ENCODE results near the gene PLAA.

The PLAA gene

GRCh38 chr9:26946753-26947727 is at the start of gene PLAA:
Gene PLAA (minus strand): TSS chr9:26947242. CDS start chr9:26947045, 197 bp downstream.
- peak; percentile 65 for DNase-seq

GRCh38 chr9:26995810-26996209 is 48.8 kb upstream of the PLAA start:
- no peak for DNase-seq

GRCh38 chr9:26983340-26983739 is 36.3 kb upstream of the PLAA start:
- DNase-seq: no peak

- DNase-seq: no peak
Observed at GRCh38 chr9:26975728-26976707, 29.0 kb upstream of the PLAA start.

GRCh38 chr9:26974927-26975326 is 27.9 kb upstream of the PLAA start:
- no peak for DNase-seq

- DNase-seq: no peak
Observed at GRCh38 chr9:26973989-26974388, 26.9 kb upstream of the PLAA start.

- no peak for DNase-seq
Observed at GRCh38 chr9:26971721-26972120, 24.7 kb upstream of the PLAA start.

- no peak for DNase-seq
Observed at GRCh38 chr9:26956860-26957233, 9.8 kb upstream of the PLAA start.

- peak; percentile 31 for DNase-seq
Observed at GRCh38 chr9:26955921-26956859, 9.1 kb upstream of the PLAA start, which contains the start of gene IFT74. Gene IFT74 (plus strand): TSS chr9:26956412. CDS start chr9:26961968, 5,556 bp downstream.

GRCh38 chr9:26955222-26955903 is 8.3 kb upstream of the PLAA start:
- no peak for DNase-seq

- no peak for DNase-seq
Observed at GRCh38 chr9:26954050-26954508, 7.0 kb upstream of the PLAA start.

- DNase-seq: no peak
Observed at GRCh38 chr9:26951794-26952193, 4.8 kb upstream of the PLAA start.

GRCh38 chr9:26950521-26950920 is 3.5 kb upstream of the PLAA start:
- no peak for DNase-seq

- DNase-seq: no peak
Observed at GRCh38 chr9:26949637-26950069, 2.6 kb upstream of the PLAA start.

GRCh38 chr9:26947736-26948135 is 694 bp upstream of the PLAA start:
- no peak for DNase-seq

GRCh38 chr9:26945591-26945990 is 1.5 kb downstream of the PLAA start:
- no peak for DNase-seq

- DNase-seq: no peak
Observed at GRCh38 chr9:26940779-26941178, 6.3 kb downstream of the PLAA start.

- DNase-seq: no peak
Observed at GRCh38 chr9:26939955-26940711, 6.9 kb downstream of the PLAA start.

- DNase-seq: no peak
Observed at GRCh38 chr9:26937816-26938371, 9.1 kb downstream of the PLAA start.

GRCh38 chr9:26935847-26936246 is 11.2 kb downstream of the PLAA start:
- DNase-seq: no peak

Measured in cortex of kidney (tissue), 1 donor.